Astrocyte (in vitro differentiated cells and primary cell): Measurements from ENCODE around the gene TM7SF3.

ENCODE experiments used
- EZH2 ChIP-seq: IDR thresholded peaks from 2 replicates; pipeline ENCODE4 v1.6.1; 2012; ENCODE audit warnings: mild to moderate bottlenecking, low read length, inconsistent platforms; ENCODE audit not compliant: insufficient read depth
- TF ChIP-seq, protein P1 (sequence below): IDR thresholded peaks from 2 replicates; pipeline ENCODE4 v1.5.1; 2011; ENCODE audit warnings: low read depth, mild to moderate bottlenecking, inconsistent platforms, low read length, moderate library complexity; ENCODE audit not compliant: insufficient read depth

DNA sequence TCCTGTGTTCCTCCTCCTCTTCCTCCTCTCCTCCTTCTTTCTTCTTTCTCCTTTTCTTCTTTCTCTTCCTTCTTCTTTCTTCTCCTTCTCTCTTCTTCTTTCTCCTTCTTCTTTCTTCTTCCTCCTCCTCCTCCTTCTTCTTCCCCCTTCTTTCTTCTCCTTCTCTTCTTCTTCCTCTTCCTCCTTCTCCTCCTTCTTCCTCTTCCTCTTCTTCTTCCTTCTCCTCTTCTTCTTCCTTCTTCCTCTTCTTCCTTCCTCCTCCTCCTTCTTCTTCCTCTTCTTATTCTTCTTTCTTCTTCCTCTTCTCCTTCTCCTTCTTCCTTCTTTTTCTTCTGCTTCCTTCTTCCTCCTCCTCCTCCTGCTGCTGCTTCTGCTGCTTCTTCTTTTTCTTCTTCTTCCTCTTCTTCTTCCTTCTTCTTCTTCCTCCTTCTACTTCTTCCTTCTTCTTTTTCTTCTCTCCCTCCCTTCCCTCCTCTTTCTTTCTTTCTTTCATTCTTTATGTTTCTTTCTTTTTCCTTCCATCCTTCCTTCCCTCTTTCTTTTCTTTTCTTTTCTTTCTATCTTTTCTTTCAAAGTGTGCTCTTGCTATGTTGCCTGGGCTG, 49.2 kb upstream of the TM7SF3 start:
- no peak for TF ChIP-seq EZH2
- TF ChIP-seq, protein P1, sequence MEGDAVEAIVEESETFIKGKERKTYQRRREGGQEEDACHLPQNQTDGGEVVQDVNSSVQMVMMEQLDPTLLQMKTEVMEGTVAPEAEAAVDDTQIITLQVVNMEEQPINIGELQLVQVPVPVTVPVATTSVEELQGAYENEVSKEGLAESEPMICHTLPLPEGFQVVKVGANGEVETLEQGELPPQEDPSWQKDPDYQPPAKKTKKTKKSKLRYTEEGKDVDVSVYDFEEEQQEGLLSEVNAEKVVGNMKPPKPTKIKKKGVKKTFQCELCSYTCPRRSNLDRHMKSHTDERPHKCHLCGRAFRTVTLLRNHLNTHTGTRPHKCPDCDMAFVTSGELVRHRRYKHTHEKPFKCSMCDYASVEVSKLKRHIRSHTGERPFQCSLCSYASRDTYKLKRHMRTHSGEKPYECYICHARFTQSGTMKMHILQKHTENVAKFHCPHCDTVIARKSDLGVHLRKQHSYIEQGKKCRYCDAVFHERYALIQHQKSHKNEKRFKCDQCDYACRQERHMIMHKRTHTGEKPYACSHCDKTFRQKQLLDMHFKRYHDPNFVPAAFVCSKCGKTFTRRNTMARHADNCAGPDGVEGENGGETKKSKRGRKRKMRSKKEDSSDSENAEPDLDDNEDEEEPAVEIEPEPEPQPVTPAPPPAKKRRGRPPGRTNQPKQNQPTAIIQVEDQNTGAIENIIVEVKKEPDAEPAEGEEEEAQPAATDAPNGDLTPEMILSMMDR, result no peak
